ENCODE data around the gene CDK5RAP1.
"Not testable (repeated sequence)": the region's sequence is repeated elsewhere in the genome, so short reads cannot be mapped to it uniquely, and the experiment has no call there.

Gene CDK5RAP1

GRCh38 chr20:33443006-33443511, 41.7 kb upstream of the CDK5RAP1 start:
- DNase-seq (ENCODE audit: low read depth, low spot score), result no peak
- TF ChIP-seq CTCF (IDR thresholded peaks at IDR 0.05; ENCODE audit: low read depth, low read length), result no peak
- peak overlapping the region; percentile 64 for H3K4me3 ChIP-seq (ENCODE audit: low read depth, low read length)
- in situ Hi-C loops (cut with HindIII; ENCODE audit: low sequenced_read_pairs), result no loop called here

GRCh38 chr20:33442136-33443005, 41.1 kb upstream of the CDK5RAP1 start:
- DNase-seq (ENCODE audit: low read depth, low spot score), result no peak
- TF ChIP-seq CTCF (IDR thresholded peaks at IDR 0.05; ENCODE audit: low read depth, low read length), result no peak
- H3K4me3 ChIP-seq (ENCODE audit: low read depth, low read length), result peak overlapping the region; percentile 64
- in situ Hi-C loops (cut with HindIII; ENCODE audit: low sequenced_read_pairs), result no loop called here

- no peak for DNase-seq (ENCODE audit: low read depth, low spot score)
- H3K4me3 ChIP-seq (ENCODE audit: low read depth, low read length), result no peak overlapping the region
- TF ChIP-seq CTCF (IDR thresholded peaks at IDR 0.05; ENCODE audit: low read depth, low read length), result no peak
- in situ Hi-C loops (cut with HindIII; ENCODE audit: low sequenced_read_pairs), result no loop called here
Observed at GRCh38 chr20:33441142-33441955, 40.0 kb upstream of the CDK5RAP1 start.

- H3K4me3 ChIP-seq (ENCODE audit: low read depth, low read length); in situ Hi-C loops (cut with HindIII; ENCODE audit: low sequenced_read_pairs); DNase-seq (ENCODE audit: low read depth, low spot score): not testable (repeated sequence)
Observed at GRCh38 chr20:33440562-33440961, 39.2 kb upstream of the CDK5RAP1 start.

- TF ChIP-seq CTCF (IDR thresholded peaks at IDR 0.05; ENCODE audit: low read depth, low read length), result no peak
- DNase-seq (ENCODE audit: low read depth, low spot score), result no peak
- no peak overlapping the region for H3K4me3 ChIP-seq (ENCODE audit: low read depth, low read length)
- in situ Hi-C loops (cut with HindIII; ENCODE audit: low sequenced_read_pairs), result no loop called here
Observed at GRCh38 chr20:33438481-33438880, 37.2 kb upstream of the CDK5RAP1 start.

GRCh38 chr20:33437141-33437911, 36.0 kb upstream of the CDK5RAP1 start:
- no peak overlapping the region for H3K4me3 ChIP-seq (ENCODE audit: low read depth, low read length)
- in situ Hi-C loops (cut with HindIII; ENCODE audit: low sequenced_read_pairs), result no loop called here
- TF ChIP-seq CTCF (IDR thresholded peaks at IDR 0.05; ENCODE audit: low read depth, low read length), result no peak
- DNase-seq (ENCODE audit: low read depth, low spot score), result peak; percentile 59

Measured in astrocyte of the spinal cord (primary cell).